NCI-H146 treated with DMSO at 0.1 percent for 48 hours (cell line): ENCODE data around the gene CYGB.
A peak's percentile ranks its signal among the peaks of the same experiment; 100 is the strongest.

ENCODE experiments used
- DNase-seq: peaks from one replicate; lab custom pipeline; 2025; ENCODE audit not compliant: unreplicated experiment; lab: John Stamatoyannopoulos, UW

CYGB gene

GRCh38 chr17:76537578-76538280 is at the start of gene CYGB:
CYGB (minus strand) TSS chr17:76537709; CDS start chr17:76537542, 167 bp downstream.
- DNase-seq: no peak

- DNase-seq: peak; percentile 58
Observed at GRCh38 chr17:76586741-76587487, 49.4 kb upstream of the CYGB start.

- DNase-seq: peak; percentile 32
Observed at GRCh38 chr17:76585649-76586593, 48.4 kb upstream of the CYGB start, which contains the start of gene ST6GALNAC2. ST6GALNAC2 (minus strand) TSS chr17:76585860; CDS start chr17:76585808, 52 bp downstream.

- DNase-seq: no peak
Observed at GRCh38 chr17:76585033-76585648, 47.6 kb upstream of the CYGB start.

GRCh38 chr17:76584427-76585032 is 47.0 kb upstream of the CYGB start:
- DNase-seq: no peak

- peak; percentile 68 for DNase-seq
Observed at GRCh38 chr17:76582660-76583059, 45.2 kb upstream of the CYGB start.

GRCh38 chr17:76581515-76581914 is 44.0 kb upstream of the CYGB start:
- DNase-seq: no peak

- DNase-seq: no peak
Observed at GRCh38 chr17:76579281-76579680, 41.8 kb upstream of the CYGB start.

- DNase-seq: no peak
Observed at GRCh38 chr17:76578376-76578775, 40.9 kb upstream of the CYGB start.

GRCh38 chr17:76577876-76578275 is 40.4 kb upstream of the CYGB start:
- no peak for DNase-seq

GRCh38 chr17:76576189-76576588 is 38.7 kb upstream of the CYGB start:
- DNase-seq: no peak

- DNase-seq: no peak
Observed at GRCh38 chr17:76575570-76575969, 38.1 kb upstream of the CYGB start.

- DNase-seq: no peak
Observed at GRCh38 chr17:76574166-76574565, 36.7 kb upstream of the CYGB start.

- no peak for DNase-seq
Observed at GRCh38 chr17:76573096-76573495, 35.6 kb upstream of the CYGB start.

GRCh38 chr17:76572201-76572910 is 34.8 kb upstream of the CYGB start:
- DNase-seq: no peak

GRCh38 chr17:76570877-76571471 is 33.5 kb upstream of the CYGB start:
- no peak for DNase-seq

GRCh38 chr17:76570457-76570856 is 32.9 kb upstream of the CYGB start:
- DNase-seq: no peak

GRCh38 chr17:76569607-76570279 is 32.2 kb upstream of the CYGB start:
- no peak for DNase-seq

- DNase-seq: no peak
Observed at GRCh38 chr17:76568811-76569221, 31.3 kb upstream of the CYGB start.
